ENCODE data around the gene FAM13C.

FAM13C gene

GRCh38 chr10:59312247-59312646 is 50.1 kb downstream of the FAM13C start:
- no peak for DNase-seq

- DNase-seq = no peak
Observed at GRCh38 chr10:59311025-59311424, 51.3 kb downstream of the FAM13C start.

- DNase-seq = no peak
Observed at GRCh38 chr10:59310324-59310914, 51.9 kb downstream of the FAM13C start.

- DNase-seq = no peak
Observed at GRCh38 chr10:59304521-59305097, 57.7 kb downstream of the FAM13C start.

- no peak for DNase-seq
Observed at GRCh38 chr10:59303018-59303417, 59.3 kb downstream of the FAM13C start.

GRCh38 chr10:59302381-59302780 is 60.0 kb downstream of the FAM13C start:
- no peak for DNase-seq

- no peak for DNase-seq
Observed at GRCh38 chr10:59301067-59301754, 61.1 kb downstream of the FAM13C start.

GRCh38 chr10:59300386-59300785 is 62.0 kb downstream of the FAM13C start:
- DNase-seq = no peak

GRCh38 chr10:59299933-59300332 is 62.4 kb downstream of the FAM13C start:
- DNase-seq = no peak

GRCh38 chr10:59290448-59290847 is 71.9 kb downstream of the FAM13C start:
- DNase-seq = no peak

- no peak for DNase-seq
Observed at GRCh38 chr10:59289853-59290252, 72.5 kb downstream of the FAM13C start.

GRCh38 chr10:59287587-59288255 is 74.6 kb downstream of the FAM13C start:
- no peak for DNase-seq

- DNase-seq = no peak
Observed at GRCh38 chr10:59285848-59286247, 76.5 kb downstream of the FAM13C start.

GRCh38 chr10:59285073-59285472 is 77.3 kb downstream of the FAM13C start:
- DNase-seq = no peak

GRCh38 chr10:59284118-59284975 is 78.0 kb downstream of the FAM13C start:
- no peak for DNase-seq

GRCh38 chr10:59283456-59284091 is 78.8 kb downstream of the FAM13C start:
- DNase-seq = no peak

- no peak for DNase-seq
Observed at GRCh38 chr10:59281861-59282260, 80.5 kb downstream of the FAM13C start.

GRCh38 chr10:59279991-59280505 is 82.3 kb downstream of the FAM13C start:
- no peak for DNase-seq

GRCh38 chr10:59279476-59279875 is 82.9 kb downstream of the FAM13C start:
- DNase-seq = no peak

GRCh38 chr10:59276919-59277318 is 85.4 kb downstream of the FAM13C start:
- no peak for DNase-seq

GRCh38 chr10:59276133-59276532 is 86.2 kb downstream of the FAM13C start:
- DNase-seq = no peak

GRCh38 chr10:59273445-59273844 is 88.9 kb downstream of the FAM13C start:
- DNase-seq = no peak
